ENCODE results near the gene ARFGEF3.

DNA sequence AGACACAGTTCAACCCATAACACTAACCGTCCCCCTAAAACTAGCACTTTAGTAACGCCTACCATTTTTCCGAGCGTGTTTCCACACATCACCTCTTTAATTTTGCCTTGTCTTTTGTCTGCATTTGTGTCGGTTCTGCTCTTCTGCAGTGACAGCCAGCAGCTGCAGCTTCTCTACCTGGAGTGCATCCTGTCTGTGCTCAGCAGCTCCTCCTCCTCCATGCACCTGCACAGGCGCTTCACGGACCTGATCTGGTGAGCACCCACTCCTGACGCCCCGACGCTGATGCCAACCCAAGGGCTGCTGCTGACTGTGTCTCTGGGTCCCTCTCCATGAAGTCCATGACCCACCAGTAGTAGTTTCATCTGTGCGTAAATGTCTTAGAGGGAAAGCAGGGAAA lies 92.0 kb downstream of the ARFGEF3 start:
- TF ChIP-seq EZH2 (IDR thresholded peaks at IDR 0.05; ENCODE audit: low read length, missing control alignments), result no peak
- TF ChIP-seq CTCF (conservative IDR thresholded peaks at IDR 0.05 in 1 of 2, IDR thresholded peaks at IDR 0.05 in 1 of 2; ENCODE audit: low read depth in 1 of 2, low read length in 2 of 2), result no peak
